ENCODE data around the gene MGAT2. TPM values are rescaled to one million over a fixed set of nuclear protein-coding genes. Genes with fewer than 3 reads are reported as not detected.

MGAT2 gene
- total and polyA plus RNA-seq, 2 donors (not counting 3 experiments of a cell fraction or from before 2014, with no cell fraction given), result 36.4 to 72.6 TPM

GRCh38 chr14:49589387-49589786 is 31.2 kb upstream of the MGAT2 start:
- peaks cover 17% of the 10 kb centered on the region for H3K79me2 ChIP-seq (ENCODE audit: control insufficient read depth, insufficient read depth, low read length)
- POLR2A ChIA-PET, result interaction anchor here (0.7 kb wide), 1 partner anchor 327 kb away, joined by 4 read pairs; no protein-coding TSS in a partner anchor
- FAIRE-seq (no peak), DNase-seq (ENCODE audit: low read depth, low spot score) (no peak)
- BruUV-seq (replicated peaks), result no TSS peak
- H2AFZ ChIP-seq (ENCODE audit: low read depth, low read length), result no peak overlapping the region
- no peak overlapping the region for H3K4me3 ChIP-seq (replicated peaks in 1 of 3; ENCODE audit: insufficient read depth in 1 of 3, low read depth in 1 of 3, low read length in 3 of 3)
- no peak overlapping the region for H3K9ac ChIP-seq (replicated peaks; ENCODE audit: extremely low read depth, insufficient read depth, low read length)
- intact Hi-C loops (cut with micrococcal nuclease), result loop anchor here (5.0 kb wide), 1 partner anchor 92 kb away; no protein-coding TSS in a partner anchor
- dilution Hi-C loops (cut with MboI; ENCODE audit: extremely low pct_ligation_motif_present, low sequenced_read_pairs), result no loop called here
- no peaks in the 10 kb centered on the region for H3K36me3 ChIP-seq (ENCODE audit: control insufficient read depth in 2 of 2, extremely low read depth in 1 of 2, insufficient read depth in 2 of 2, low read length in 2 of 2)
- peaks cover 5% of the 10 kb centered on the region for H3K4me1 ChIP-seq (ENCODE audit: control insufficient read depth, extremely low read depth, insufficient read depth, low read length)
- TF ChIP-seq JUN (IDR thresholded peaks at IDR 0.05; ENCODE audit: borderline replicate concordance, insufficient read depth, insufficient read length, low read depth) (no peak), EZH2 (IDR thresholded peaks at IDR 0.05; ENCODE audit: borderline replicate concordance, low read depth, low read length, severe bottlenecking) (no peak)
- CTCF ChIA-PET, result no interaction called here
- no peaks in the 10 kb centered on the region for H3K9me1 ChIP-seq (replicated peaks; ENCODE audit: control insufficient read depth, extremely low read depth, insufficient read depth, low read length)
- H3K27ac ChIP-seq (ENCODE audit: insufficient read depth, low read depth, low read length), result no peak overlapping the region
- peaks cover 5% of the 10 kb centered on the region for H4K20me1 ChIP-seq (replicated peaks; ENCODE audit: control insufficient read depth, extremely low read depth, insufficient read depth, low read length)
- H3K9me3 ChIP-seq (replicated peaks; ENCODE audit: control insufficient read depth, insufficient read depth, low read length), result no peaks in the 10 kb centered on the region
- no peak overlapping the region for H3K4me2 ChIP-seq (ENCODE audit: insufficient read depth, low read length)
- H3K27me3 ChIP-seq (ENCODE audit: control insufficient read depth in 2 of 2, insufficient read depth in 2 of 2, low read length in 2 of 2), result no peaks in the 10 kb centered on the region

DNA sequence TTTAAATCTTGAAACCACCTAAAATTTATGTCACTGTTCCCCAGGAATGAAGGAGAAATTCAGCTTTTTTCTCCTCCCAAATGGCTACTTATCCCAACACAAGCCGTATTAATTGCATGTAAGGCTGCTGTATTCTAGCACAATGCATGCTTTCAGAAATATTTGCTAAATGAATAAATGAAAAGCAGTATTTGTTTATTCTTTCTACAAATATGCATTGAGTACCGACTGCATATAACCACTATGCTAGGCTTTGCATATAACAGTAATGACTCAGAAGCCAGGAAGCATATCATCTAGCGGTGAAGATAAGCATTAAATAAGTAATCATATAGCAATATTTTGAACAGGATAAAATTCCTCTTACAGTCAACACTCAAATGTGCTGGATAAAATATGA is 27.6 kb upstream of the MGAT2 start:
- intact Hi-C loops (cut with micrococcal nuclease) (no loop called here), dilution Hi-C loops (cut with MboI; ENCODE audit: extremely low pct_ligation_motif_present, low sequenced_read_pairs) (no loop called here)
- Histone ChIP-seq H3K9ac (replicated peaks; ENCODE audit: extremely low read depth, insufficient read depth, low read length) (no peak overlapping the region), H3K4me2 (ENCODE audit: insufficient read depth, low read length) (peak overlapping the region; percentile 2), H3K4me3 (replicated peaks in 1 of 3; ENCODE audit: insufficient read depth in 1 of 3, low read depth in 1 of 3, low read length in 3 of 3) (no peak overlapping the region), H4K20me1 (replicated peaks; ENCODE audit: control insufficient read depth, extremely low read depth, insufficient read depth, low read length) (no peaks in the 10 kb centered on the region), H3K27me3 (ENCODE audit: control insufficient read depth in 2 of 2, insufficient read depth in 2 of 2, low read length in 2 of 2) (no peaks in the 10 kb centered on the region), H3K27ac (ENCODE audit: insufficient read depth, low read depth, low read length) (no peak overlapping the region), H2AFZ (ENCODE audit: low read depth, low read length) (no peak overlapping the region), H3K79me2 (ENCODE audit: control insufficient read depth, insufficient read depth, low read length) (no peaks in the 10 kb centered on the region), H3K9me3 (replicated peaks; ENCODE audit: control insufficient read depth, insufficient read depth, low read length) (no peaks in the 10 kb centered on the region), H3K9me1 (replicated peaks; ENCODE audit: control insufficient read depth, extremely low read depth, insufficient read depth, low read length) (no peaks in the 10 kb centered on the region), H3K4me1 (ENCODE audit: control insufficient read depth, extremely low read depth, insufficient read depth, low read length) (peaks cover 7% of the 10 kb centered on the region), H3K36me3 (ENCODE audit: control insufficient read depth in 2 of 2, extremely low read depth in 1 of 2, insufficient read depth in 2 of 2, low read length in 2 of 2) (no peaks in the 10 kb centered on the region)
- BruUV-seq (replicated peaks), result no TSS peak
- CTCF ChIA-PET, result no interaction called here
- FAIRE-seq, result no peak
- DNase-seq (ENCODE audit: low read depth, low spot score), result peak; percentile 40
- TF ChIP-seq JUN (IDR thresholded peaks at IDR 0.05; ENCODE audit: borderline replicate concordance, insufficient read depth, insufficient read length, low read depth) (peak; percentile 13), GATA2 (IDR thresholded peaks at IDR 0.05; ENCODE audit: insufficient read depth, insufficient read length, low read depth, low read length) (no peak), POLR2A (IDR thresholded peaks at IDR 0.05; ENCODE audit: low read depth, low read length) (no peak), POLR2AphosphoS5 (IDR thresholded peaks at IDR 0.05; ENCODE audit: insufficient read depth, low read depth, low read length) (no peak), MYC (IDR thresholded peaks at IDR 0.05; ENCODE audit: low read depth, low read length) (no peak), FOS (IDR thresholded peaks at IDR 0.05; ENCODE audit: borderline replicate concordance, insufficient read depth, low read length) (peak; percentile 67), MAX (IDR thresholded peaks at IDR 0.05; ENCODE audit: insufficient read depth, insufficient read length) (no peak), EZH2 (IDR thresholded peaks at IDR 0.05; ENCODE audit: borderline replicate concordance, low read depth, low read length, severe bottlenecking) (no peak)
- TF ChIP-seq, protein P1, sequence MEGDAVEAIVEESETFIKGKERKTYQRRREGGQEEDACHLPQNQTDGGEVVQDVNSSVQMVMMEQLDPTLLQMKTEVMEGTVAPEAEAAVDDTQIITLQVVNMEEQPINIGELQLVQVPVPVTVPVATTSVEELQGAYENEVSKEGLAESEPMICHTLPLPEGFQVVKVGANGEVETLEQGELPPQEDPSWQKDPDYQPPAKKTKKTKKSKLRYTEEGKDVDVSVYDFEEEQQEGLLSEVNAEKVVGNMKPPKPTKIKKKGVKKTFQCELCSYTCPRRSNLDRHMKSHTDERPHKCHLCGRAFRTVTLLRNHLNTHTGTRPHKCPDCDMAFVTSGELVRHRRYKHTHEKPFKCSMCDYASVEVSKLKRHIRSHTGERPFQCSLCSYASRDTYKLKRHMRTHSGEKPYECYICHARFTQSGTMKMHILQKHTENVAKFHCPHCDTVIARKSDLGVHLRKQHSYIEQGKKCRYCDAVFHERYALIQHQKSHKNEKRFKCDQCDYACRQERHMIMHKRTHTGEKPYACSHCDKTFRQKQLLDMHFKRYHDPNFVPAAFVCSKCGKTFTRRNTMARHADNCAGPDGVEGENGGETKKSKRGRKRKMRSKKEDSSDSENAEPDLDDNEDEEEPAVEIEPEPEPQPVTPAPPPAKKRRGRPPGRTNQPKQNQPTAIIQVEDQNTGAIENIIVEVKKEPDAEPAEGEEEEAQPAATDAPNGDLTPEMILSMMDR (IDR thresholded peaks at IDR 0.05; ENCODE audit: extremely low read depth in 1 of 2, insufficient read depth in 1 of 2, low read depth in 1 of 2, low read length in 2 of 2), result no peak
- POLR2A ChIA-PET, result no interaction called here
